Tibial nerve (tissue), 4 donors: ENCODE measurements around the gene MRPS27. TPM values are rescaled to one million over a fixed set of nuclear protein-coding genes. Genes with fewer than 3 reads are reported as not detected.

Experiments
- DNase-seq, 2 donors: peaks; one replicate each; pipeline ENCODE4 v3.0.0-alpha.2; 2019; ENCODE audit warnings: low spot score in 2 of 2
- H3K27ac ChIP-seq, 4 donors: fragments of 200-600 bp; sonication (generic) in 3 of 4; one replicate each; pipeline ENCODE4 v1.5.1; 2017 to 2019; ENCODE audit warnings: mild to moderate bottlenecking in 1 of 4
- H3K27me3 ChIP-seq, 2 donors: fragments of 200-600 bp; sonication (generic) in 1 of 2; one replicate each; pipeline versions ENCODE4 v1.5.1 to v1.6.0; 2017 to 2019
- H3K36me3 ChIP-seq, 3 donors: fragments of 200-600 bp; sonication (generic); one replicate each; pipeline ENCODE4 v1.5.1; 2018 to 2019
- H3K4me1 ChIP-seq, 4 donors: fragments of 200-600 bp; sonication (generic) in 3 of 4; one replicate each; pipeline ENCODE4 v1.5.1; 2017 to 2019
- H3K4me3 ChIP-seq, 4 donors: fragments of 200-600 bp; sonication (generic) in 3 of 4; one replicate each; pipeline ENCODE4 v1.5.1; 2017 to 2019; ENCODE audit warnings: mild to moderate bottlenecking in 1 of 4, moderate library complexity in 1 of 4
- H3K9me3 ChIP-seq, 4 donors: fragments of 200-600 bp; sonication (generic) in 3 of 4; one replicate each; pipeline ENCODE4 v1.5.1; 2017 to 2019
- CTCF ChIP-seq, 5 experiments: fragments of 200-600 bp in 3 of 5; fragments of 450-650 bp in 2 of 5; sonication (generic) in 3 of 5; IDR thresholded peaks; one replicate each; pipeline ENCODE4 v1.5.1; 2016 to 2019; ENCODE audit warnings: antibody characterized with exemption in 5 of 5, mild to moderate bottlenecking in 3 of 5, moderate library complexity in 2 of 5
- EP300 ChIP-seq, 2 donors: sonication (generic); formaldehyde crosslinking; IDR thresholded peaks; one replicate each; pipeline ENCODE4 v1.6.1; 2017; ENCODE audit warnings: antibody characterized with exemption in 2 of 2, mild to moderate bottlenecking in 1 of 2
- POLR2A ChIP-seq, 2 donors: fragments of 450-650 bp; IDR thresholded peaks; one replicate each; pipeline ENCODE4 v1.6.1; 2017; ENCODE audit warnings: antibody characterized with exemption in 2 of 2, mild to moderate bottlenecking in 2 of 2, moderate library complexity in 2 of 2
- WGBS, 2 donors: methylation state at CpG; one replicate each; pipeline ENCODE4 v1.1.5; 2018; 5-methylcytosine and 5-hydroxymethylcytosine counted together
- total RNA-seq, 4 donors: library from RNA; depleted of rRNA; stranded (reverse); fragments of >200 nt; gene quantifications; one replicate each; pipeline ENCODE4 v1.1.0, GENCODE V29; 2016

Gene MRPS27
- total RNA-seq, 4 donors from 2014 or later = 44.4 to 59.0 (median 47.4) TPM

- H3K27me3 ChIP-seq = no peaks in the 10 kb centered on the region
- peaks cover 0 to 9% (median 0%) of the 10 kb centered on the region in 3 donors for H3K36me3 ChIP-seq
- H3K4me3 ChIP-seq = no peak overlapping the region
- no peak for DNase-seq
- TF ChIP-seq CTCF (IDR thresholded peaks at IDR 0.05) = no peak
- no peak for TF ChIP-seq POLR2A (IDR thresholded peaks at IDR 0.05)
- no peak for TF ChIP-seq EP300 (IDR thresholded peaks at IDR 0.05)
- H3K9me3 ChIP-seq = peaks cover 0 to 3% (median 1%) of the 10 kb centered on the region in 4 donors
- 53 to 59% methylated on average over 4 of the region's 4 CpGs for WGBS, 2 donors
- H3K27ac ChIP-seq = no peak overlapping the region
- H3K4me1 ChIP-seq = peaks cover 0 to 10% (median 0%) of the 10 kb centered on the region in 4 donors
Measured at GRCh38 chr5:72272398-72272797, 47.6 kb downstream of the MRPS27 start.

- 78 to 94% methylated on average over 3 of the region's 3 CpGs for WGBS, 2 donors
- Histone ChIP-seq H3K4me3 (no peak overlapping the region), H3K9me3 (peaks cover 0 to 3% (median 1%) of the 10 kb centered on the region in 4 donors), H3K27ac (no peak overlapping the region), H3K4me1 (peaks cover 0 to 13% (median 0%) of the 10 kb centered on the region in 4 donors), H3K36me3 (peaks cover 0 to 3% (median 0%) of the 10 kb centered on the region in 3 donors), H3K27me3 (no peaks in the 10 kb centered on the region)
- TF ChIP-seq POLR2A (IDR thresholded peaks at IDR 0.05) = no peak
- no peak for TF ChIP-seq EP300 (IDR thresholded peaks at IDR 0.05)
- no peak for TF ChIP-seq CTCF (IDR thresholded peaks at IDR 0.05)
- DNase-seq = no peak
Measured at GRCh38 chr5:72271702-72272101, 48.3 kb downstream of the MRPS27 start.

- H3K27me3 ChIP-seq = no peaks in the 10 kb centered on the region
- no peak for TF ChIP-seq EP300 (IDR thresholded peaks at IDR 0.05)
- TF ChIP-seq CTCF (IDR thresholded peaks at IDR 0.05) = no peak
- no peak for TF ChIP-seq POLR2A (IDR thresholded peaks at IDR 0.05)
- H3K4me1 ChIP-seq = peaks cover 0 to 13% (median 0%) of the 10 kb centered on the region in 4 donors
- H3K36me3 ChIP-seq = no peaks in the 10 kb centered on the region
- H3K9me3 ChIP-seq = no peaks in the 10 kb centered on the region
- WGBS, 2 donors = 99 to 100% methylated on average over 4 of the region's 4 CpGs
- H3K27ac ChIP-seq = no peak overlapping the region
- no peak overlapping the region for H3K4me3 ChIP-seq
- no peak for DNase-seq
Measured at GRCh38 chr5:72270037-72270436, 50.0 kb downstream of the MRPS27 start.

GRCh38 chr5:72269411-72269780, 50.6 kb downstream of the MRPS27 start:
- Histone ChIP-seq H3K9me3 (no peaks in the 10 kb centered on the region), H3K27me3 (no peaks in the 10 kb centered on the region), H3K4me1 (peaks cover 0 to 13% (median 0%) of the 10 kb centered on the region in 4 donors), H3K4me3 (no peak overlapping the region), H3K36me3 (no peaks in the 10 kb centered on the region), H3K27ac (no peak overlapping the region)
- TF ChIP-seq EP300 (IDR thresholded peaks at IDR 0.05) = no peak
- TF ChIP-seq CTCF (IDR thresholded peaks at IDR 0.05) = peak in 1 of 5 experiments; percentile 4
- 89 to 92% methylated on average over 1 of the region's 1 CpG for WGBS, 2 donors
- DNase-seq = no peak

GRCh38 chr5:72268753-72269410, 51.2 kb downstream of the MRPS27 start:
- Histone ChIP-seq H3K4me3 (no peak overlapping the region), H3K36me3 (no peaks in the 10 kb centered on the region), H3K9me3 (no peaks in the 10 kb centered on the region), H3K4me1 (peaks cover 0 to 13% (median 0%) of the 10 kb centered on the region in 4 donors), H3K27ac (no peak overlapping the region), H3K27me3 (no peaks in the 10 kb centered on the region)
- WGBS, 2 donors = 55 to 73% methylated on average over 2 of the region's 2 CpGs
- TF ChIP-seq CTCF (IDR thresholded peaks at IDR 0.05) (peak in 4 of 5 experiments; percentile 17 to 55 (median 27)), EP300 (IDR thresholded peaks at IDR 0.05) (no peak), POLR2A (IDR thresholded peaks at IDR 0.05) (no peak)
- DNase-seq = peak in 1 of 2 donors; percentile 51
